HepG2 (cell line): ENCODE results near the gene TUBB4B. TPM values are rescaled to one million over a fixed set of nuclear protein-coding genes. Genes with fewer than 3 reads are reported as not detected.

Source experiments
- HES4 ChIP-seq: sonication (generic); formaldehyde crosslinking; IDR thresholded peaks from 2 replicates; pipeline ENCODE4 v1.9.0; 2021; ENCODE audit warnings: mild to moderate bottlenecking, missing genetic modification reagents, borderline replicate concordance
- KAT2B ChIP-seq: fragments of 150-350 bp; IDR thresholded peaks from 2 replicates; pipeline ENCODE4 v1.6.1; 2014; ENCODE audit warnings: low read depth, low read length, borderline replicate concordance
- MLLT10 ChIP-seq: sonication (generic); formaldehyde crosslinking; IDR thresholded peaks from 2 replicates; pipeline ENCODE4 v1.4.0; 2020; ENCODE audit warnings: missing genetic modification reagents
- NR0B2 ChIP-seq: sonication (generic); formaldehyde crosslinking; IDR thresholded peaks from 2 replicates; pipeline ENCODE4 v1.4.0; 2020; ENCODE audit warnings: mild to moderate bottlenecking, missing genetic modification reagents
- PITX1 ChIP-seq: sonication (generic); formaldehyde crosslinking; IDR thresholded peaks from 2 replicates; pipeline ENCODE4 v1.5.1; 2020; ENCODE audit warnings: mild to moderate bottlenecking, missing genetic modification reagents
- POGK ChIP-seq: sonication (generic); formaldehyde crosslinking; conservative IDR thresholded peaks from 2 replicates; pipeline ENCODE4 v1.8.0; 2022; ENCODE audit warnings: mild to moderate bottlenecking, moderate library complexity, missing genetic modification reagents
- TFDP1 ChIP-seq: IDR thresholded peaks from 2 replicates; pipeline ENCODE4 v1.6.1; 2016; ENCODE audit warnings: missing compliant biosample characterization, missing genetic modification reagents, borderline replicate concordance
- UBTF ChIP-seq: sonication (generic); formaldehyde crosslinking; IDR thresholded peaks from 2 replicates; pipeline ENCODE4 v1.4.0; 2020; ENCODE audit warnings: mild to moderate bottlenecking, missing genetic modification reagents
- ZFP90 ChIP-seq: sonication (generic); formaldehyde crosslinking; IDR thresholded peaks from 2 replicates; pipeline ENCODE4 v1.8.0; 2022; ENCODE audit warnings: missing genetic modification reagents, mild to moderate bottlenecking, inconsistent platforms, borderline replicate concordance
- ZGPAT ChIP-seq: IDR thresholded peaks from 2 replicates; pipeline ENCODE4 v1.6.1; 2016; ENCODE audit warnings: mild to moderate bottlenecking
- ZKSCAN8 ChIP-seq: IDR thresholded peaks from 2 replicates; pipeline ENCODE4 v1.6.1; 2016; ENCODE audit warnings: borderline replicate concordance, missing genetic modification reagents, missing compliant biosample characterization
- ZNF24 ChIP-seq: fragments of 450-650 bp; IDR thresholded peaks from 2 replicates; pipeline ENCODE4 v1.6.1; 2017; ENCODE audit warnings: antibody characterized with exemption, mild to moderate bottlenecking
- ZNF512B ChIP-seq: sonication (generic); formaldehyde crosslinking; IDR thresholded peaks from 2 replicates; pipeline ENCODE4 v1.5.1; 2020; ENCODE audit warnings: missing genetic modification reagents, mild to moderate bottlenecking, borderline replicate concordance
- ZNF746 ChIP-seq: sonication (generic); formaldehyde crosslinking; IDR thresholded peaks from 2 replicates; pipeline ENCODE4 v1.8.0; 2022; ENCODE audit warnings: mild to moderate bottlenecking, missing genetic modification reagents
- polyA plus RNA-seq, 8 experiments: library from polyadenylated mRNA; depleted of rRNA in 3 of 8; stranded (reverse) in 7 of 8; unstranded in 1 of 8; fragments of >200 nt; fragmentation: Illumina TruSeq in 4 of 8; extraction: Trizol in 4 of 8; gene quantifications; 2 replicates each; pipeline versions ENCODE4 v1.2.1 to v1.2.3, GENCODE V29; 2011 to 2016; ENCODE audit warnings: low read depth in 4 of 8, missing spikeins in 1 of 8, mixed read lengths in 1 of 8; ENCODE audit not compliant: insufficient read depth in 1 of 8
- total RNA-seq, 5 experiments: library from RNA; depleted of rRNA; stranded (reverse); fragments of >200 nt; fragmentation: Illumina TruSeq; extraction: Trizol; gene quantifications; 2 replicates each; pipeline ENCODE4 v1.2.3, GENCODE V29; 2016; ENCODE audit warnings: low read depth in 1 of 5

TUBB4B gene
- total and polyA plus RNA-seq, 2 of the 13 experiments (the other 11 are each of a cell fraction or from before 2014, with no cell fraction given): 182 to 412 TPM

- TF ChIP-seq UBTF (CRISPR knock-in tag) (peak; percentile 97), PITX1 (peak; percentile 45; the same call in 1 of the 2 replicates), TFDP1 (CRISPR knock-in tag) (peak; percentile 73; the same call in 1 of the 2 replicates), MLLT10 (CRISPR knock-in tag) (no peak), POGK (CRISPR knock-in tag) (peak; percentile 53), ZKSCAN8 (CRISPR knock-in tag) (0 out of 2 replicates have a peak, but pooled peaks have one; percentile 38), ZNF512B (no peak), ZNF24 (no peak), KAT2B (no peak), ZGPAT (CRISPR knock-in tag) (peak; percentile 86), ZNF746 (CRISPR knock-in tag) (peak; percentile 29; the same call in 1 of the 2 replicates), NR0B2 (CRISPR knock-in tag) (no peak), ZFP90 (CRISPR knock-in tag) (0 out of 2 replicates have a peak, but pooled peaks have one; percentile 25), HES4 (CRISPR knock-in tag) (no peak)
Measured at GRCh38 chr9:137277329-137278041, 36.4 kb downstream of the TUBB4B start, which contains the start of gene TOR4A (continued).
